ENCODE results near the gene MEIS3.
"Not testable (repeated sequence)": the region's sequence is repeated elsewhere in the genome, so short reads cannot be mapped to it uniquely, and the experiment has no call there.

The MEIS3 gene

GRCh38 chr19:47386582-47386981 lies 32.7 kb downstream of the MEIS3 start:
- not testable (repeated sequence) for DNase-seq (ENCODE audit: low read depth)

DNA sequence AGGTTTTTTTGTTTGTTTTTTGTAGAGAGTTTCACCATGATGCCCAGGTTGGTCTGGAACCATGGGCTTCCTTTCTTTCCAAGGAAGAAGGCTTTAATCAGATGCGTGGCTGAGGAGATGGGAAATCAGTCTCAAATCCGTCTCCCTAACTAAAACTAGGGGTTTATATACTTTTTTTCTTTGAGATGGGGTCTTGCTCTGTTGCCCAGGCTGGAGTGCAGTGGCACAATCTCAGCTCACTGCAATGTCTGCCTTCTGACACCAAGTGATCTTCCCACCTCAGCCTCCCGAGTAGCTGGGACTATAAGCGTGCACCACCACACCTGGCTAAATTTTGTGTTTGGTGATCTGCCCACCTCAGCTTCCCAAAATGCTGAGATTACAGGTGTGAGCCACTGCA lies 34.8 kb downstream of the MEIS3 start:
- DNase-seq (ENCODE audit: low read depth) = not testable (repeated sequence)

DNA sequence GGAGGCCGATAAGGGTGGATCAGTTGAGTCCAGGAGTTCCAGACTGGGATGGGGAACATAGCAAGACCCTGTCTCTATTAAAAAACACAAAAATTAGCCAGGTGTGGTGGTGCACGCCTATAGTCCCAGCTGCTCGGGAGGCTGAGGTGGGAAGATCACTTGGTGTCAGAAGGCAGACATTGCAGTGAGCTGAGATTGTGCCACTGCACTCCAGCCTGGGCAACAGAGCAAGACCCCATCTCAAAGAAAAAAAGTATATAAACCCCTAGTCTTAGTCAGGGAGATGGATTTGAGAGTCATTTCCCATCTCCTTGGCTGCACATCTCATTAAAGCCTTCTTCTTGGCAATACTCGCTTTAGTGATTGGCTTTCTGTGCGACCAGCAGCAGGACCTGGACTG lies 35.4 kb downstream of the MEIS3 start:
- DNase-seq (ENCODE audit: low read depth) = not testable (repeated sequence)

- no peak for DNase-seq (ENCODE audit: low read depth)
Observed at GRCh38 chr19:47381653-47382279, 37.6 kb downstream of the MEIS3 start.

DNA sequence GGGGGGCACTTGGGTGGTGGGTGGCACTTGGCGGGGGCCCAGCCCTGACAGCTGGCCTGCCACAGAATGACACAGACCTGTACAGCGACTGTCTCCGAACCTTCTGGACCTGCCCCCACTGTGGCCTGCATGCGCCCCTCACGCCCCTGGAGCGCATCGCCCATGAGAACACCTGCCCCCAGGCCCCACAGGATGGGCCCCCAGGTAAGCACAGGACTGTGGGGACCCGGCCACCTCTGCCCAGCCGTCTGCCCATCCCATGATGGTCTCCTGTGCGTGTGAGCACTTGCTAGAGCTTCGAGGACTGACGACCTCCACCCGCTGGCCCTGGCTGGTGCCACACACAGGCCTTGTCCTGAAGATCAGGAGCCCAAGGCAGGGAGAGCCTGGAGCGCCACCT lies 38.2 kb downstream of the MEIS3 start:
- no peak for DNase-seq (ENCODE audit: low read depth)

DNA sequence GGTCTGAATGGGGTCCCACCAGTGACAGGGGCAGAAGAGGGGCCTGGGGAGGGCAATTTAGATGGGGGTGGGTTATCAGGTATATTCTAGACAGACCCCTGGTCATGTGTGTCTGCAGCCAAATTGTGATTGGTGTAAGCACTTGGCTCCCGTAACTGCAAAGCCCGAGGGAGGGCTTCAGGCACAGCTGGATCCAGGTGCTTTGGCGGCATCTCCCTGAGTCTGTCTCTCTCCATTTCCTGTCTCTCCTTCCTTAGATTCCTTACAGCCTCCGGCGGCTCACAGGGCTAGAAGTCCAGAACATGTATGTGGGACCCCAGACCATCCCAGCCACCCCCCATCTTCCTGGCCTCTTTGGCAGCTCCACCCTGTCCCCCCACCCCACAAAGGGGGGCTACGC lies 38.8 kb downstream of the MEIS3 start:
- no peak for DNase-seq (ENCODE audit: low read depth)

- no peak for DNase-seq (ENCODE audit: low read depth)
Observed at GRCh38 chr19:47379381-47379938, 39.9 kb downstream of the MEIS3 start.

DNA sequence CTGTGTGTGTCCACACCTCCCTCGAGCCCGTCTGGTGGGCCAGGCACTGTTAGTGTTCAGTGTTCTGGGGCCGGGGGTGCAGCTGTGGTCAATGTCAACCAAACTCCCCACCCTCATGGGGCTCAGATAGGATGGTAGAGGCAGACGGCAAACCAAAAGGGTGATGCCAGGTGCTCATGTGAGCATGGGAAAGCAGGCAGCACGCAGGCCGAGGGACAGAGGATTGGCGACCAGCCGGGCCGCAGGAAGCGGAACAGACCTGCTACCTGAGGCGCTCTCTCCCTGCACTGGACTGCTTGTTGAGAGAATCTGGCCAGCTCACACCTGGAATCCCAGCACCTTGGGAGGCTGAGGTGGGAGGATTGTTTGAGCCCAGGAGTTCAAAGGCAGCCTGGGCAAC lies 41.1 kb downstream of the MEIS3 start:
- DNase-seq (ENCODE audit: low read depth) = no peak

GRCh38 chr19:47377801-47378200 lies 41.5 kb downstream of the MEIS3 start:
- DNase-seq (ENCODE audit: low read depth) = no peak

GRCh38 chr19:47377208-47377701 lies 42.1 kb downstream of the MEIS3 start:
- no peak for DNase-seq (ENCODE audit: low read depth)

- DNase-seq (ENCODE audit: low read depth) = no peak
Observed at GRCh38 chr19:47376589-47377144, 42.7 kb downstream of the MEIS3 start.

DNA sequence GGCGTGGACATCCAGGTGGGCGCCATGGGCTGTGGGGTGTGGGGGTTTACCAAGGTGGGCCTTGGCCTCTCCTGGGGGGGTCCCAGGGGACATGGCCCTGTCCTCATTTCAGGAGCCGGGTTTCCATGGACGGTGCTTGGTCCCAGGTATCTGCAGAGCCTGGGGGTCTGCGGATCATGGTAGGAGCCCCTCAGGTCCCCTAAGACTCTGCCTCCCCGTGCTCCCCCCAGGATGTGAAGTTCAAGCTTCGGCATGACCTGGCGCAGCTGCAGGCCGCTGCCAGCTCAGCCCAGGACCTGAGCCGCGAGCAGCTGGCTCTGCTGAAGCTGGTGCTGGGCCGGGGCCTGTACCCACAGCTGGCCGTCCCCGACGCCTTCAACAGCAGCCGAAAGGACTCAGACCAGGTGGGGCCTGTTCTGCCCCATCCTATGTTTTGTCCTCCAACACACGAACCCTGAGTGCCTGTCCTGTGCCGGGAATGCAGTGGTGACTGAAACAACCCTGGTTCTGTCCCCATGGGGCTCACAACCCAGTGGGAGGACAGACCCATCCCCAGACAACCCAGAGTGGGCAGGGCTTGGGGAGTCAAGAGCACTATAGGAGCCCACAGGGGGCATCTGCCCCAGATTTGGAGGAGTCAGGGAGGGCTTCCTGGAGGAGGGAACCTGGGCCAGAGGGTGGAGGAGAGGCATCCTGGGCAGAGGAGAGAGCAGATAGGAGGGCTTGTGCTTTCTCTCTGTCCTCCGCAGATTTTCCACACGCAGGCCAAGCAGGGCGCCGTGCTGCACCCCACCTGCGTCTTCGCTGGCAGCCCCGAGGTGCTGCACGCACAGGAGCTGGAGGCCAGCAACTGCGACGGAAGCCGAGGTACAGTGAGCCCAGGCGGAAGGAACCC lies 43.4 kb downstream of the MEIS3 start:
- DNase-seq (ENCODE audit: low read depth) = no peak

DNA sequence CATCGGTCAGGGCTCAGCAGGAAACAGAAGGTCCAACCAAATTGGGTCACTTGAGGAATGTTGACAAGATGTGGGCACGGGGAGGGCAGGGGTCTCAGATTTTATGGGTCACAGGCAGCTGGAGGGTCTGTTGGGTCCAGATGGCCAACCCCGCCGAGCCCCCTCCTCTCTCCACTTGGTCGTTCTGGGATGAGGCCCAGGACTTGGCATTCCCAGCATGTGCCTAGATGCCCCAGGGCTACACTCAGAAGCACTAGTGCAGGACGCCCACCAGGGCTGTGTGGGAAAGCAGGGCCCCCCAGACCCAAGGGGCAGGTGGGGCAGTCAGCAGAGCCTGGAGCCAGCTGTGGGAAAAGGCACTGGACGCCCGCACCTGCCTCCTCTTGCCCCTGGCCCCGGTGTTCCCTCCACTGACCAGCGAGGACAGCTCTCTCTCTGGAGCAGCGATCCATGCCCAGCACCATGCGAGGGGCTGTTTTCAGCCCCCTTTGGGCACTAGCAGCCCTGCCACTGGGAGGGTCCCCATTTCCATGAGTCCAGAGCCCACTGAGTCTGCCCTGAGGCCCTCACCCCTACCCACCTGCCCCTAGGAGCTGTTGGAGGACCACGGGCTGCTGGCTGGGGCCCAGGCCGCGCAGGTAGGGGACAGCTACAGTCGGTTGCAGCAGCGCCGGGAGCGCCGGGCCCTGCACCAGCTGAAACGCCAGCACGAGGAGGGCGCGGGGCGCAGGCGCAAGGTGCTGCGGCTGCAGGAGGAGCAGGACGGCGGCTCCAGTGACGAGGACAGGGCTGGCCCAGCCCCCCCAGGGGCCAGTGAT lies 44.2 kb downstream of the MEIS3 start:
- no peak for DNase-seq (ENCODE audit: low read depth)

DNA sequence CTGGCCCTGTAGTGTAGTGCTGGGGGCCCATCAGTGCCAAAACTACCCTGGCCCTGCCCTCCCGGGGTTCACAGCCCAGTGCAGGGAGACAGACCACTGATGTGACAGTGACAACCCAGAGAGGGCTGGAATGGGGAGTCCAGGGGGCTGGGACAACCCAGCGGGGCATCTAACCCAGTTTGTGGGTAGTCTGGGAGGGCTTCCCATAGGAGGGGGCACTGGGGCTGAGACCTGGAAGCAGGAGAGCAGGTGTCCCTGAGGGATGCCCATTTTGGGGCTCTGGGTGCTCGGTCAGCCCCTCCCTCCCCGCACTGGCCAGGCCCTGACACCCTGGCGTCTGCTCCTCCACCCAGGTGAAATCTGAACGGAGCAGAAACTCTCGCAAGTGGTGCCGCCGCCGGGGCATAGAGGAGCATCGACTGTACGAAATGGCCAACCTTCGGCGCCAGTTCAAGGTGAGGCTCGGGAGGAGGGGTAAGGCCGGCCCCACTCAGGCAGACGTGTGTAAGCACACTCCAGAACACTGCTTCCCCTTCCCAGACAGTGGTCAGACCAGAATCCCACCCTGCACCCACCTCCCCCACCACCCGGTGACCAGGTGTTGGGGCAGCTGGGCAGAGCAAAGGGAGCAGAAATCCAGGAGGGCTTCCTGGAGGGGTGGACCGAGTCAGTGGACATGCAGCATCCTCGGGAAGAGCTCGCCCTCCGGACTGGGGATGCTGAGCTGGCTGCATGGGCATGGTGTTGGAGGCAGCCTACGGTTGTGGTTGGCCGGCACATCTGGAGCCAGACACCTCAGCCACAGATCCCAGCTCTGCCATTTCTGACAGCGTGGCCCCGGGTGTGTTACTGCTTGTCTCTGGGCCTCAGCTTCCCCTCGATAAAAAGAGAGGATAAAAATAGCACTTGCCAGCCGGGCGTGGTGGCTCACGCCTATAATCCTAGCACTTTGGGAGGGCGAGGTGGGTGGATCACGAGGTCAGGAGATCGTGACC lies 45.8 kb downstream of the MEIS3 start:
- no peak for DNase-seq (ENCODE audit: low read depth)

DNA sequence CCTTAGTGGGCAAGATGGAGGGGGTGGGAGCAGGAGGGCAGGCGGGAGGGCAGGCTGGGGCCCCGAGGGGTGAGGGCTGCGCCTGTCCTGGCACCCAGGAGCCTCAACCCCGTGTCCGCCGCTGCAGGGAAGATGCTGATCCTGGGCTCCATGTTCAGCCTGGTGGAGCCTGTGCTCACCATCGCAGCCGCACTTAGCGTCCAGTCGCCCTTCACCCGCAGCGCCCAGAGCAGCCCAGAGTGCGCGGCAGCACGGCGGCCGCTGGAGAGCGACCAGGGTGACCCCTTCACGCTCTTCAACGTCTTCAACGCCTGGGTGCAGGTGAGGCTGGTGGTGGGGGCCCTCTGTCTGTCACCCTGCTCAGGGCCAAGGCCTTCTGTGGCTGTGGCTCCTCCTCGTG lies 46.7 kb downstream of the MEIS3 start:
- DNase-seq (ENCODE audit: low read depth) = no peak

DNA sequence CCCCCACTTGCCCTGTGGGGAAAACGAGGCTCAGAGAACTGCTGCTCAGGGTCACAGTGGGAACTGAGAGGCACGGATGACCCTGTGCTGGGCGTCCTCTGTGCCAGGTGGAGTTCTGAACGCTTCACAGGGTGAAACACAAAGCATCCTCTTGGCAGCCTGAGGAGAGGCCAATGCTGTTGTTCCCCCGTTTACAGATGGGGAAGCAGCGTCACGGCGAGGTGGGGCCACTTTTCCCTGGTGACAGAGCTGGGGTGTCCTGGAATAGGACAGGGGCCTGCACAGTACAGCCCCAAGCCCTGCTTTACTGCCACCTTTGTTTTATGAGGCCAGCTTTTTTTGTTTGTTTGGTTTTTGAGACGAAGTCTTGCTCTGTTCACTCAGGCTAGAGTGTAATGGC lies 48.1 kb downstream of the MEIS3 start:
- no peak for DNase-seq (ENCODE audit: low read depth)

DNA sequence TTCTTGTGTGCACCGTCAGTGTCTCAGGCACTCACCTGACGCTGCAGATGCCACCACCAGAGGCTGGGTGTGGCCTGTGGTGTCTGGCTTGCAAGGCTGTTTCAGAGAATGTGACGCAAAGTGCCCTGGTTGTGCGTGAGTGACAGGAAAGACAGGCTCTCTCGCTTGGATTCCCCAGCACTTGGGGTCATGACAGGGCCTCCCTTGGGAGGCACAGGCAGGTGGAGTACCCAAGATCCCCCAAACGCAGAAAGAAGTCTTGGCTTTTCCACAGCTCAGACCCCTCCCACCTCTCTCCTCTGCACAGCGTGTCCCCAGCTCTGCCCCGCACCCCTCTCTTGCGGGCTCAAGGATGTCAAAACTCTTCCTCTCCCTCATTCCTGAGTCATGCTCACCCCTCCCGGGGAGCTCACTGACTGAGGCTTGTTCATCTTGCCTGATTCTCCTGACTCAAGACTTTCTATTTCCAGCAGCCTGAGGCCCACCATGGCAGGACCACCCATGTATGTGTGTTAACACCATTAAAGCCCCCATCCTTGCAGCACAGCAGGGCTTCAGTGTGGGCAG lies 49.2 kb downstream of the MEIS3 start:
- DNase-seq (ENCODE audit: low read depth) = peak; percentile 73

DNA sequence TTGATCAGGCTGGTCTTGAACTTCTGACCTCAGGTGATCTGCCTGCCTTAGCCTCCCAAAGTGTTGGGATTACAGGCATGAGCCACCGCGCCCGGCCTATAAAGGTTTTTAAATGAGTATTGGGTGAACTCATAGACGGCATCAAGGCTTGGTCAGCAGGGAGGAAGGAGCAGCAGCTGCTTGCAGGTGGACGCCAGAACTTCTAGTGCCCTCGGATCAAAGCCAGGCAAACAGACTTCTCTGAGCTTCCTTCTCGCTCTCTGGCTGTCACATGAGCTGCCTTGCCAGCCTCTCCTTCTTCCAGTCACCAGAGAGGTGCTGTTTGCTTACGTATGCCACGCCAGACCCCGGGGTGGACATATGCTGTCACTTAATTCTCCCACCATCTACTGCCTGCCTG lies 53.9 kb downstream of the MEIS3 start:
- not testable (repeated sequence) for DNase-seq (ENCODE audit: low read depth)

GRCh38 chr19:47363758-47364531 lies 55.4 kb downstream of the MEIS3 start:
- DNase-seq (ENCODE audit: low read depth) = peak; percentile 67

Measured in fibroblast of gingiva (primary cell).